SK-N-SH (cell line): ENCODE data around the gene TSSK2. TPM values are rescaled to one million over a fixed set of nuclear protein-coding genes. Genes with fewer than 3 reads are reported as not detected.

Source experiments
- CTCF ChIA-PET: fragments of 300-600, 350-600 bp; formaldehyde crosslinking; extraction: SDS; loops from one replicate; lab custom pipeline; 2021; lab: Yijun Ruan, JAX
- POLR2A ChIA-PET: fragments of 350-600 bp; sonication (Branson Sonifier 250); formaldehyde crosslinking; extraction: SDS; loops from one replicate; lab custom pipeline; 2020; ENCODE audit warnings: antibody characterized with exemption, inconsistent platforms; lab: Yijun Ruan, JAX
- DNase-seq: peaks from one replicate; pipeline ENCODE4 v3.0.0; 2012
- H2AFZ ChIP-seq: fragments of 200-600 bp; sonication (generic); 2 replicates; pipeline ENCODE4 v1.8.1; 2016; ENCODE audit warnings: antibody characterized with exemption, mild to moderate bottlenecking, low read depth
- H3F3A ChIP-seq: fragments of 200-600 bp; sonication (generic); replicated peaks from 2 replicates; pipeline ENCODE3; 2016; ENCODE audit warnings: antibody characterized with exemption, mild to moderate bottlenecking; ENCODE audit not compliant: insufficient read depth
- H3K27ac ChIP-seq, 2 experiments: fragments of 200-500 bp in 1 of 2; fragments of 200-600 bp in 1 of 2; sonication (Bioruptor generic) in 1 of 2; sonication (generic), shearing (Covaris generic) in 1 of 2; 2 replicates each; pipeline versions ENCODE4 v1.5.1 to v1.6.1; 2014 to 2016; ENCODE audit warnings: low read depth in 2 of 2, inconsistent platforms in 1 of 2, low read length in 1 of 2, mild to moderate bottlenecking in 1 of 2, mixed read lengths in 1 of 2
- H3K27me3 ChIP-seq: fragments of 200-600 bp; sonication (generic), shearing (Covaris generic); 2 replicates; pipeline ENCODE4 v1.6.1; 2016; ENCODE audit warnings: mixed run types; ENCODE audit not compliant: insufficient read depth
- H3K36me3 ChIP-seq, 2 experiments: fragments of 200-500 bp in 1 of 2; fragments of 200-600 bp in 1 of 2; sonication (Bioruptor generic) in 1 of 2; sonication (generic) in 1 of 2; replicated peaks in 1 of 2; 2 replicates each; pipeline versions ENCODE3 to v1.5.1; 2014 to 2016; ENCODE audit warnings: low read length in 1 of 2, mild to moderate bottlenecking in 1 of 2; ENCODE audit not compliant: insufficient read depth in 2 of 2, control insufficient read depth in 1 of 2
- H3K4me1 ChIP-seq, 2 experiments: fragments of 200-500 bp in 1 of 2; fragments of 200-600 bp in 1 of 2; sonication (Bioruptor generic) in 1 of 2; sonication (generic), shearing (Covaris generic) in 1 of 2; 2 replicates each; pipeline versions ENCODE4 v1.5.1 to v1.6.1; 2014 to 2016; ENCODE audit warnings: low read depth in 1 of 2, low read length in 1 of 2, mixed run types in 1 of 2; ENCODE audit not compliant: insufficient read depth in 2 of 2, control insufficient read depth in 1 of 2
- H3K4me2 ChIP-seq: fragments of 200-600 bp; sonication (generic), shearing (Covaris generic); 2 replicates; pipeline ENCODE4 v1.6.1; 2017; ENCODE audit warnings: mixed run types
- H3K4me3 ChIP-seq, 2 experiments: fragments of 200-500 bp in 1 of 2; fragments of 200-600 bp in 1 of 2; sonication (Bioruptor generic) in 1 of 2; sonication (generic), shearing (Covaris generic) in 1 of 2; 2 replicates each; pipeline versions ENCODE4 v1.5.1 to v1.8.1; 2014 to 2016; ENCODE audit warnings: low read depth in 2 of 2, inconsistent platforms in 1 of 2, low read length in 1 of 2, mild to moderate bottlenecking in 1 of 2, mixed read lengths in 1 of 2, moderate library complexity in 1 of 2
- H3K79me2 ChIP-seq: fragments of 200-600 bp; sonication (generic); 2 replicates; pipeline ENCODE4 v1.8.1; 2017; ENCODE audit warnings: mild to moderate bottlenecking; ENCODE audit not compliant: insufficient read depth
- H3K9ac ChIP-seq: fragments of 200-600 bp; sonication (generic); 2 replicates; pipeline ENCODE4 v1.6.1; 2017; ENCODE audit warnings: mixed run types
- H3K9me2 ChIP-seq: fragments of 200-600 bp; sonication (generic); 2 replicates; pipeline ENCODE4 v1.6.1; 2017; ENCODE audit warnings: mixed run types
- H3K9me3 ChIP-seq: fragments of 200-600 bp; sonication (generic); 2 replicates; pipeline ENCODE4 v1.6.1; 2017; ENCODE audit warnings: mixed run types, mild to moderate bottlenecking, moderate library complexity
- H4K20me1 ChIP-seq: fragments of 200-600 bp; sonication (generic); 2 replicates; pipeline ENCODE4 v1.6.1; 2017; ENCODE audit warnings: mild to moderate bottlenecking, mixed run types; ENCODE audit not compliant: insufficient read depth
- EP300 ChIP-seq, 2 experiments: IDR thresholded peaks; 2 replicates each; pipeline versions ENCODE4 v1.4.0 to v1.6.1; 2012; ENCODE audit warnings: borderline replicate concordance in 1 of 2, low read depth in 1 of 2, low read length in 1 of 2
- EZH2phosphoT487 ChIP-seq: fragments of 200-600 bp; sonication (generic); IDR thresholded peaks from 2 replicates; pipeline ENCODE4 v1.6.1; 2017; ENCODE audit warnings: low read depth, mixed run types, mild to moderate bottlenecking, antibody characterized with exemption, moderate library complexity, borderline replicate concordance
- FOXM1 ChIP-seq: IDR thresholded peaks from 2 replicates; pipeline ENCODE4 v1.4.0; 2012; ENCODE audit warnings: low read depth, mild to moderate bottlenecking
- IRF3 ChIP-seq: fragments of 150-350 bp; IDR thresholded peaks from 2 replicates; pipeline ENCODE4 v1.6.1; 2016; ENCODE audit warnings: mild to moderate bottlenecking, low read depth, low read length
- MAX ChIP-seq: IDR thresholded peaks from 2 replicates; pipeline ENCODE4 v1.4.0; 2012; ENCODE audit warnings: low read depth
- NFIC ChIP-seq: IDR thresholded peaks from 2 replicates; pipeline ENCODE4 v1.4.0; 2012; ENCODE audit warnings: borderline replicate concordance
- NRF1 ChIP-seq: IDR thresholded peaks from 2 replicates; pipeline ENCODE4 v1.6.1; 2012; ENCODE audit warnings: low read depth, mild to moderate bottlenecking, low read length
- PBX3 ChIP-seq: IDR thresholded peaks from 2 replicates; pipeline ENCODE4; 2012
- POLR2AphosphoS5 ChIP-seq: IDR thresholded peaks from 2 replicates; pipeline ENCODE4 v1.6.1; 2012; ENCODE audit warnings: low read depth, low read length
- RCOR1 ChIP-seq: fragments of 150-350 bp; IDR thresholded peaks from 2 replicates; pipeline ENCODE4 v1.6.1; 2017; ENCODE audit warnings: antibody characterized with exemption, low read length
- REST ChIP-seq: IDR thresholded peaks from 2 replicates; pipeline ENCODE4 v1.6.1; 2012; ENCODE audit warnings: mild to moderate bottlenecking, low read depth, low read length, moderate library complexity
- RFX5 ChIP-seq: IDR thresholded peaks from 2 replicates; pipeline ENCODE4 v1.6.1; 2012; ENCODE audit warnings: mild to moderate bottlenecking, improper control_type of control experiment, low read length
- TAF1 ChIP-seq: IDR thresholded peaks from 2 replicates; pipeline ENCODE4 v1.6.1; 2012; ENCODE audit warnings: low read depth, mild to moderate bottlenecking, low read length, moderate library complexity, borderline replicate concordance
- TCF12 ChIP-seq: IDR thresholded peaks from 2 replicates; pipeline ENCODE4 v1.4.0; 2012
- USF1 ChIP-seq: IDR thresholded peaks from 2 replicates; pipeline ENCODE4 v1.4.0; 2012; ENCODE audit warnings: low read depth, borderline replicate concordance
- ZBTB33 ChIP-seq: IDR thresholded peaks from 2 replicates; pipeline ENCODE4 v1.4.0; 2012; ENCODE audit warnings: low read depth, borderline replicate concordance
- WGBS: methylation state at CpG from one replicate; pipeline ENCODE4 v1.1.6; 2017; ENCODE audit warnings: low lambda C conversion rate; 5-methylcytosine and 5-hydroxymethylcytosine counted together
- polyA plus RNA-seq, 3 experiments: library from polyadenylated mRNA; depleted of rRNA; stranded (reverse); fragments of >200 nt; gene quantifications; 2 replicates each; pipeline ENCODE4 v1.2.3, GENCODE V29; 2012

The TSSK2 gene
- polyA plus RNA-seq, 1 of the 3 experiments (the other 2 are of a cell fraction): not detected

GRCh38 chr22:19146215-19146968, 15.3 kb downstream of the TSSK2 start:
- H3K4me2 ChIP-seq: no peak overlapping the region
- H3K9me3 ChIP-seq: no peaks in the 10 kb centered on the region
- H3K27me3 ChIP-seq: peaks cover 40% of the 10 kb centered on the region
- no peak overlapping the region for H2AFZ ChIP-seq
- POLR2A ChIA-PET: no interaction called here
- no peaks in the 10 kb centered on the region for H3F3A ChIP-seq
- WGBS: 55% methylated on average over 9 of the region's 11 CpGs
- H3K79me2 ChIP-seq: peaks cover 21% of the 10 kb centered on the region
- H4K20me1 ChIP-seq: no peaks in the 10 kb centered on the region
- H3K9me2 ChIP-seq: no peaks in the 10 kb centered on the region
- CTCF ChIA-PET: interaction anchor here (1.0 to 3.8 kb wide), 2 partner anchors 10 to 584 kb away, joined by 3 to 26 read pairs; no protein-coding TSS in a partner anchor
- no peak for DNase-seq
- no peak overlapping the region for H3K4me3 ChIP-seq
- peaks cover 0 to 9% of the 10 kb centered on the region in 2 experiments for H3K36me3 ChIP-seq
- TF ChIP-seq POLR2AphosphoS5: no peak
- TF ChIP-seq REST: no peak
- TF ChIP-seq ZBTB33: no peak
- no peak for TF ChIP-seq NFIC
- no peak for TF ChIP-seq USF1
- no peak for TF ChIP-seq TAF1
- TF ChIP-seq MAX: no peak
- no peak for TF ChIP-seq EZH2phosphoT487
- no peak for TF ChIP-seq RFX5
- TF ChIP-seq RCOR1: no peak
- TF ChIP-seq PBX3: no peak
- no peak for TF ChIP-seq NRF1
- no peak for TF ChIP-seq FOXM1
- no peak for TF ChIP-seq IRF3
- no peak for TF ChIP-seq EP300 (IDR thresholded peaks at IDR 0.05; ENCODE audit: borderline replicate concordance in 1 of 2, low read depth in 1 of 2, low read length in 1 of 2)
- no peak for TF ChIP-seq TCF12
- H3K9ac ChIP-seq: no peak overlapping the region
- H3K4me1 ChIP-seq: peaks cover 4 to 8% of the 10 kb centered on the region in 2 experiments; a peak in 3 of 4 replicates
- no peak overlapping the region for H3K27ac ChIP-seq
